PC-9 (cell line): Measurements from ENCODE around the gene IGFBP2. TPM values are rescaled to one million over a fixed set of nuclear protein-coding genes. Genes with fewer than 3 reads are reported as not detected.
A peak's percentile ranks its signal among the peaks of the same experiment; 100 is the strongest.

Experiments
- BruUV-seq: library from RNA; stranded (reverse); fragments of 400-500 nt; replicated peaks from 2 replicates; lab custom pipeline; 2021; lab: Mats Ljungman, UMichigan
- CTCF ChIA-PET: fragments of 300-600 bp; sonication (Branson Sonifier 250); formaldehyde crosslinking; loops from one replicate; lab custom pipeline; 2022; ENCODE audit warnings: antibody characterized with exemption; lab: Charles Lee
- POLR2A ChIA-PET: fragments of 300-600 bp; sonication (Branson Sonifier 250); formaldehyde crosslinking; loops from one replicate; lab custom pipeline; 2022; ENCODE audit warnings: antibody characterized with exemption; ENCODE audit not compliant: unreplicated experiment; lab: Charles Lee
- DNase-seq, 2 experiments: peaks; one replicate each; pipeline versions ENCODE4 v3.0.0 to v3.0.0-alpha.2; 2015 to 2022; ENCODE audit warnings: mixed read lengths in 1 of 2
- H2AFZ ChIP-seq: fragments of 200-600 bp; sonication (generic); 2 replicates; pipeline ENCODE4 v1.8.1; 2017; ENCODE audit warnings: antibody characterized with exemption
- H3F3A ChIP-seq: fragments of 200-600 bp; sonication (generic); 2 replicates; pipeline ENCODE4 v1.8.1; 2017; ENCODE audit warnings: antibody characterized with exemption, mild to moderate bottlenecking, low read depth; ENCODE audit not compliant: insufficient read depth
- H3K27ac ChIP-seq: fragments of 200-600 bp; sonication (generic); 2 replicates; pipeline ENCODE4 v1.6.1; 2016; ENCODE audit warnings: mixed run types
- H3K27me3 ChIP-seq: fragments of 200-600 bp; sonication (generic); 2 replicates; pipeline ENCODE4 v1.6.1; 2016; ENCODE audit warnings: low read depth, mixed run types; ENCODE audit not compliant: insufficient read depth
- H3K36me3 ChIP-seq: fragments of 200-600 bp; sonication (generic); 2 replicates; pipeline ENCODE4 v1.6.1; 2016; ENCODE audit warnings: low read depth, mixed run types
- H3K4me1 ChIP-seq: fragments of 200-600 bp; sonication (generic); replicated peaks from 2 replicates; pipeline ENCODE4 v1.6.1; 2016; ENCODE audit warnings: mixed run types; ENCODE audit not compliant: insufficient read depth
- H3K4me2 ChIP-seq: fragments of 200-600 bp; sonication (generic); 2 replicates; pipeline ENCODE4 v1.6.1; 2017; ENCODE audit warnings: mixed run types
- H3K4me3 ChIP-seq: fragments of 200-600 bp; sonication (generic); 2 replicates; pipeline ENCODE4 v1.6.1; 2016; ENCODE audit warnings: mixed run types
- H3K79me2 ChIP-seq: fragments of 200-600 bp; sonication (generic); 2 replicates; pipeline ENCODE4 v1.6.1; 2017; ENCODE audit warnings: low read depth, mixed run types
- H3K9me2 ChIP-seq: fragments of 200-600 bp; sonication (generic); 2 replicates; pipeline ENCODE4 v1.8.1; 2017; ENCODE audit warnings: mild to moderate bottlenecking; ENCODE audit not compliant: insufficient read depth
- H3K9me3 ChIP-seq: fragments of 200-600 bp; sonication (generic); 2 replicates; pipeline ENCODE4 v1.8.1; 2016; ENCODE audit warnings: low read depth; ENCODE audit not compliant: insufficient read depth
- H4K20me1 ChIP-seq: fragments of 200-600 bp; sonication (generic); 2 replicates; pipeline ENCODE4 v1.8.1; 2017; ENCODE audit not compliant: insufficient read depth
- CTCF ChIP-seq: fragments of 200-600 bp; sonication (generic); conservative IDR thresholded peaks from 2 replicates; pipeline ENCODE4 v1.6.1; 2017; ENCODE audit warnings: mixed run types, antibody characterized with exemption, mild to moderate bottlenecking, moderate library complexity
- EZH2 ChIP-seq: fragments of 200-600 bp; sonication (generic); IDR thresholded peaks from 2 replicates; pipeline ENCODE4 v1.8.0; 2017; ENCODE audit warnings: antibody characterized with exemption, low read depth
- intact Hi-C: fragments of 100-400 bp; cut with micrococcal nuclease; formaldehyde crosslinking; loops from one replicate; pipeline ENCODE4 v1.10.0; 2022; ENCODE audit not compliant: unreplicated experiment
- total RNA-seq: library from RNA; stranded (reverse); gene quantifications from 2 replicates; pipeline ENCODE4 v1.2.3, GENCODE V29; 2021

IGFBP2 gene
- total RNA-seq, 1 experiment from 2014 or later, result 106 TPM

GRCh38 chr2:216679658-216680024 lies 46.4 kb downstream of the IGFBP2 start:
- H2AFZ ChIP-seq, result no peak overlapping the region
- H3K4me1 ChIP-seq, result peaks cover 17% of the 10 kb centered on the region
- no peaks in the 10 kb centered on the region for H3K9me2 ChIP-seq
- no TSS peak for BruUV-seq
- no peaks in the 10 kb centered on the region for H3K36me3 ChIP-seq
- POLR2A ChIA-PET, result interaction anchor here (0.6 kb wide), 1 partner anchor 513 kb away, joined by 3 read pairs; no protein-coding TSS in a partner anchor
- no peak for DNase-seq
- TF ChIP-seq EZH2 (no peak), CTCF (no peak)
- H3F3A ChIP-seq, result peaks cover 5% of the 10 kb centered on the region; the same call in 1 of the 2 replicates
- no peaks in the 10 kb centered on the region for H3K27me3 ChIP-seq
- no peaks in the 10 kb centered on the region for H4K20me1 ChIP-seq
- H3K27ac ChIP-seq, result no peak overlapping the region
- H3K9me3 ChIP-seq, result no peaks in the 10 kb centered on the region
- no peak overlapping the region for H3K4me3 ChIP-seq
- no peak overlapping the region for H3K4me2 ChIP-seq
- intact Hi-C loops, result loop anchor here (5.0 kb wide), 1 partner anchor 1078 kb away; no protein-coding TSS in a partner anchor
- CTCF ChIA-PET, result no interaction called here
- no peaks in the 10 kb centered on the region for H3K79me2 ChIP-seq

GRCh38 chr2:216680951-216681629 lies 47.9 kb downstream of the IGFBP2 start:
- Histone ChIP-seq H4K20me1 (no peaks in the 10 kb centered on the region), H3F3A (peaks cover 5% of the 10 kb centered on the region; the same call in 1 of the 2 replicates), H3K79me2 (no peaks in the 10 kb centered on the region), H3K27ac (no peak overlapping the region), H2AFZ (no peak overlapping the region), H3K4me3 (no peak overlapping the region), H3K36me3 (no peaks in the 10 kb centered on the region), H3K9me2 (no peaks in the 10 kb centered on the region), H3K9me3 (no peaks in the 10 kb centered on the region), H3K4me2 (no peak overlapping the region), H3K4me1 (peaks cover 17% of the 10 kb centered on the region), H3K27me3 (no peaks in the 10 kb centered on the region)
- CTCF ChIA-PET, result no interaction called here
- POLR2A ChIA-PET, result no interaction called here
- intact Hi-C loops, result loop anchor here (5.0 kb wide), 1 partner anchor 1076 kb away; no protein-coding TSS in a partner anchor
- TF ChIP-seq CTCF (no peak), EZH2 (no peak)
- no peak for DNase-seq
- BruUV-seq, result no TSS peak

GRCh38 chr2:216681683-216682082 lies 48.5 kb downstream of the IGFBP2 start:
- Histone ChIP-seq H3K36me3 (no peaks in the 10 kb centered on the region), H3K79me2 (no peaks in the 10 kb centered on the region), H3K9me2 (no peaks in the 10 kb centered on the region), H3K4me2 (peak overlapping the region; percentile 54), H3F3A (peaks cover 5% of the 10 kb centered on the region; the same call in 1 of the 2 replicates), H4K20me1 (no peaks in the 10 kb centered on the region), H3K27me3 (no peaks in the 10 kb centered on the region), H3K27ac (0 out of 2 replicates have a peak overlapping the region, but pooled peaks have one; percentile 10), H3K4me1 (peaks cover 17% of the 10 kb centered on the region), H2AFZ (no peak overlapping the region), H3K9me3 (no peaks in the 10 kb centered on the region), H3K4me3 (no peak overlapping the region)
- DNase-seq, result no peak
- ChIA-PET POLR2A (interaction anchor here (0.6 kb wide), 2 partner anchors 99 to 234 kb away, joined by 3 to 4 read pairs; no protein-coding TSS in a partner anchor), CTCF (interaction anchor here (0.6 to 1.7 kb wide), 9 partner anchors 14 to 829 kb away, joined by 3 to 13 read pairs (median 3); partner anchors contain the start of gene IGFBP5)
- BruUV-seq, result no TSS peak
- intact Hi-C loops, result loop anchor here (1.0 to 5.0 kb wide), 3 partner anchors 829 to 1076 kb away; no protein-coding TSS in a partner anchor
- no peak for TF ChIP-seq CTCF
- no peak for TF ChIP-seq EZH2
